Right renal pelvis (tissue), 4 donors: ENCODE results near the gene DBI. TPM values are rescaled to one million over a fixed set of nuclear protein-coding genes. Genes with fewer than 3 reads are reported as not detected.

Source experiments
- polyA plus RNA-seq, 4 donors: library from polyadenylated mRNA; unstranded; fragments of 120-200 nt; gene quantifications; one replicate each; pipeline ENCODE4 v1.2.1, GENCODE V29; 2013; ENCODE audit not compliant: insufficient read length in 4 of 4

Gene DBI
- polyA plus RNA-seq, 4 donors = 211 to 262 (median 257) TPM

Other genes with a start within 250 kb of the DBI start
- not detected for gene C1QL2, start 208.2 kb upstream of the DBI start, polyA plus RNA-seq
- 1 to 10 TPM; 1.4 to 1.9 (median 1.7) TPM for gene STEAP3, start 143.1 kb upstream of the DBI start, polyA plus RNA-seq
- gene C2orf76, start 143 bp upstream of the DBI start, polyA plus RNA-seq = 10 to 100 TPM; 20.8 to 27.1 (median 26.1) TPM
- 10 to 100 TPM; 46.3 to 73.2 (median 59.9) TPM for gene TMEM37, start 64.9 kb downstream of the DBI start, polyA plus RNA-seq
- 10 to 100 TPM in 2 of 4 donors, 1 to 10 TPM in 2; 7.9 to 11.5 (median 9.3) TPM for gene SCTR, start 157.5 kb downstream of the DBI start, polyA plus RNA-seq
- 10 to 100 TPM; 22.7 to 30.6 (median 28.4) TPM for gene CFAP221, start 177.5 kb downstream of the DBI start, polyA plus RNA-seq